Stimulated activated CD4-positive, alpha-beta T cell treated with anti-CD3 and anti-CD28 coated beads, Interleukin-1b, Interleukin-23, amount 100 ng/mL, for 24 hours (primary cell): Measurements from ENCODE around the gene UFSP2.
"Not testable (repeated sequence)": the region's sequence is repeated elsewhere in the genome, so short reads cannot be mapped to it uniquely, and the experiment has no call there.

Source experiments
- DNase-seq, 4 experiments: peaks; one replicate each; pipeline ENCODE4 v3.0.0-alpha.2; 2020; ENCODE audit warnings: low read depth in 4 of 4, low spot score in 1 of 4

UFSP2 gene

GRCh38 chr4:185387957-185388356 is 37.8 kb downstream of the UFSP2 start:
- no peak for DNase-seq

DNA sequence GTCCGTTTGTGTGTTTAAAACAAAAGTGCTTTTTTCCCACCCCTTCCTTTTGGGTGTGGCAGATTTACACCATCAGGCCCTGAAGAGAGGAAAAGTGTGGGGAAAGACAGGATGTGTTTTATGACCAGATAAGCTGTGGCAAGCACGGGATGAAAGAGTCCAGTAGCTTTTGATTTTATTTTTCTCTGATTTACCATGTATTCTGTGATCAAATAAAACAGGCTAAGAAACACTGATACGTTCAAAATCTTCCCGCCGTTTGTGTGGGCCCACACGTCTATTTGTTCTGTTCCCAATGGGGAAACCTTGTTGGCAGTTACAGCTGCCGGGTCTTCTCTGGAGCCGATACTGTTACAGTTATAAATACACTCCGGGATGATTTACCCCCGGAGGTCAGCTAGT is 40.8 kb downstream of the UFSP2 start:
- no peak for DNase-seq

GRCh38 chr4:185384061-185384460 is 41.7 kb downstream of the UFSP2 start:
- no peak for DNase-seq

DNA sequence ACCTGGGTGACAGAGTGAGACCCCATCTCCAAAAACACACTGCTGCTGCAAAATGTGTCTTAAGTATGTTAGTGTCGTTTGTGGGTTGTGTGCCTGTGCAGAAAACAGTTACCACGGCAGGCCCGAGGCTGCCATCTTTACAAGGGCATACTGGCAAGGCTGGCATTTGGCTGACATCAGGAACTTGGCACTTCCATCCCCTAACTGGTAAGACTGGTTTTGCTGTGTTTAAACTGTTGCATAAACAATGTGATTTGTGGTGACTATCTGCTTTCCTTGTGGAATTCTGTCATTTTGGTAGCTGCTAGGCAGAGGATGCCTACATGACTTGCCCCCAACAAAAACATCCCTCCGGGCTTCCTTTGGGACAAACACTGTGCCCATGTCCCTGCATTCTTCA is 42.3 kb downstream of the UFSP2 start:
- DNase-seq: no peak

GRCh38 chr4:185382754-185383153 is 43.0 kb downstream of the UFSP2 start:
- DNase-seq: no peak

DNA sequence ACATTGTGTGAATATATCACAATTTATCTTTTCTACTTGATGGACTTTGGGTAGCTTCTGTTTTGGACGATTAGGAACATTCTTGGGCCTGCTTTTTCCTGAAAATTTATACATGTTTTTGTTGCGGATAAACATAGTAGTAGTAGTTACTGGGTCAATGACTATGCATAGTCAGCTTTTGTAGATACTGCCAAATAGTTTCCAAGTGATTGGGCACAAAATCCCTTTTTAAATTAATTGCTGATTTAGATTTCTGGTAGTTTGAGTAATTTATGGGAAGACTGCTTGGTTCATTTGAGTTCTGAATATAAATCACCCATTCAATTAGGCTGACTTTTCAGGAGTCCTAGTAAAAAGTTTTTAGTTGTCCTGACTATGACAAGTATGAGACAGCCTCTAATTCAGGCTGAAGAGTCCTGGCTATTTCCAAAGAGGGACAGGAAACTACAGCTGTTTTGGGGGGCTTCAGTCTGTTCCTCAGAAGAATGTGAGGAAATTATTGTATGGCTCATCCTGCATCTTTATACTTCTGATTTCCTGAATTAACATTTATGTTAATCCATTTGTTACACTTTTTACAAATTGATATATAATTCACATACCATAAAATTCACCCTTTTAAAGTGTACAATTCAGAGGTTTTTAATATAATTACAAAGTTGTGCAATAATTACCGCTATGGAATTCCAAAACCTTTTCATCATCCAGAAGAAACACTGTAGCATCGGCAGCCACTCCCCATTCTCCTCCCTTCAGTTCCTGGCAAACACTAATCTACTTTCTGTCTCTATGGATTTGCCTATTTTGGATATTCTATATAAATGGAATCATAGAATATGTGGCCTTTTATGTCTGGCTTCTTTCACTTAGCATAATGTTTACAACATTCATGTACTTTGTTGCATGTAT is 44.2 kb downstream of the UFSP2 start:
- no peak for DNase-seq

DNA sequence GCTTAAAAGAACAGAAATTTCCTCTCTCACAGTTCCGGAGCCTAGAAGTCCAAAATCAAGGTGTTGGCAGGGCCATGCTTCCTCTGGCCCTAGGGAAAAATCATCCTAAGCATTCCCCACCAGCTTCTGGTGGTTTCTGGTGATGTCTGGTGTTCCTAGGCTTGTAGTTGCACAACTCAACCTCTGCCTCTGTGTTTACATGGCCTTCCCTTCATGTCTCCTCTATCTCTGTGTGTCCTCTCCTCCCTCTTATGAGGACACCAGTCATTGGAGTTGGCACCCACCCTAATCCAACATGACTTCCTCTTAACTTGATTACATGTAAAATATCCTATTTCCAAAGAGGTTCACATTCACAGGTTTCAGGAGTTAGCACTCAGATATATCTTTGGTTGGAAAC is 45.4 kb downstream of the UFSP2 start:
- no peak for DNase-seq

GRCh38 chr4:185379326-185380295 is 46.2 kb downstream of the UFSP2 start:
- DNase-seq: no peak

- DNase-seq: no peak
Observed at GRCh38 chr4:185378264-185378663, 47.5 kb downstream of the UFSP2 start.

GRCh38 chr4:185374573-185374972 is 51.2 kb downstream of the UFSP2 start:
- DNase-seq: no peak

- no peak for DNase-seq
Observed at GRCh38 chr4:185374027-185374426, 51.7 kb downstream of the UFSP2 start.

GRCh38 chr4:185371702-185372101 is 54.1 kb downstream of the UFSP2 start:
- no peak for DNase-seq

DNA sequence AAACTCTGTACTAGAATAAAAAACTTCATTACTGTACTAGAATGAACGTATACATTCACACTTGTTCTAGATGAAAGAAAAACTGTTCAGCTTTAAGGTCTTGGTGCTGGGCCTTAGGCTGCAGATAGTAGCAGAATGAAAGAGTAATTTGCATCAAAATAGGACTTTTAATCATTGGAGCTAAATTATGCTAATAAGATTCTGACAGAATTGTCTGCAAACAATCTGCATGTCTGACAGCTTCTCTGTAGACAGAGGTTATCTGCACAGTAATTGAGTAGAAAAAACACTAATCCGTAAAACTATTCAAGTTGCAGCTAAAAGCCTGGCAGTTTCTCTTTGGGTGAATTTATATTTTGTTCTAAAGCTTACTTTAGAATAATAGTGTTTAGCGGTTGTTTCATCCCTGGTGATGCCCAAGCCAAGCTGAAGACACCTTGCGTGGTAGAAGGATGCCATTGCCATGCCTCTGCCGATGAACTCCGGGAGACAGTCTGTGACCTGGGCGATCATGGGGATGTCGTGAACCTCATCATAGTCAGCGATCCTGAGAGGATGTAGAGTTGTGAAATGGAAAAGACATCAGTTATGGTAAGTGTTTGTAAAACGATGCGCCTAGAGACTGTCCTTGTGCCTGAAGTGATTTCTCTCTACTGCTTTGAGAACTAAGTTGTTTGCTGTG is 55.4 kb downstream of the UFSP2 start:
- no peak for DNase-seq

- DNase-seq: no peak
Observed at GRCh38 chr4:185369731-185370130, 56.0 kb downstream of the UFSP2 start.

DNA sequence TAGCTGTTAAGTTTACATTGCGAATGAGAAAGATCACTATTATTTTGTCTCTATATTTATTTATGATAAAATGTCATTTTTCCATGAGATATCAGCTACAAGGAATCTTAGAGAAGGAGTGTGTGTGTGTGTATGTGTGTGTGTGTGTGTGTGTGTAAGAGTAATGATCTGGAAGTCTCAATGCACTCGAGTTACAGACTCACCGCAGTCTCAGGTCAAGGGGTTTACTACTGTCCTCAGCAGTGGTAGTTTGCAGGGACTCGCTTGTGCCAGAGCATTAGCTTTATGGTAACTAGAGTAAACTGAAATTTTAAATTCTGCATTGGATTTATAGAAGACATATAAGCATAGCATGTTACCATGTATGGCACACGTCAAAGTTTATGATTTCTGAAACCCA is 60.9 kb downstream of the UFSP2 start:
- no peak for DNase-seq

DNA sequence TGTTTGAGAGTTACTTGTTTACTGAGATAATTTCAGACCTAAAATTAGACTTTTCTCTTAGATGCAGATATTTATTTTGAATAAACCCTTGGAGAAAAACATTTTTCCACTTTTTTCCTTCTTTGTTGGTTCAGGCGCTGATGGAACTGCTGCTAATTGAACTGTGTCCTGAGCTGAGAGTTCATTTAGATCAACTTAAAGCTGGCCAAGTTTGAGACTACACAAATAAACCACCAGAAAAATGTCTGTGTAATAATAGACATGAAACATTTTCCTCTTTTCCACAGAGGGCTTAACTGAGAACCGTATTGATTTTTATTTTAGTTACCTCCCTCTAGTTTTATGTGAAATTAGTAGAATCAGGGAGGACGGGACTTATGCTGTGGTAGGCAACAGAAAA is 62.5 kb downstream of the UFSP2 start:
- no peak for DNase-seq

DNA sequence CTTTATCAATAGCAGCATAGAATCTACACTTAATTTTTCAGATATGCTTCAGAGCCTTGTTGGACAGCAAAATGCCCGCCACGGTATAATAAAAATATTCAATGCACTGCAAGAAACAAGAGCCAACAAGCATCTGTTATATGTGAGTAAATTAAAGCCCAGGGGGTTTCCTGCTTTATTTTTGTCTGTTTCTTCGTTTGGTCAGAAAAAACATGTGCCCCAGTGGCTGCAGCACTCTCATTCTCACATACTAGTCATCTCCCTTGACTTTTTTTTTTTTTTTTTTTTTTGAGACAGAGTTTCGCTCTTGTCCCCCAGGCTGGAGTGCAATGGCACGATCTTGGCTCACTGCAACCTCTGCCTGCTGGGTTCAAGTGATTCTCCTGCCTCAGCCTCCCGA is 63.2 kb downstream of the UFSP2 start:
- not testable (repeated sequence) for DNase-seq

DNA sequence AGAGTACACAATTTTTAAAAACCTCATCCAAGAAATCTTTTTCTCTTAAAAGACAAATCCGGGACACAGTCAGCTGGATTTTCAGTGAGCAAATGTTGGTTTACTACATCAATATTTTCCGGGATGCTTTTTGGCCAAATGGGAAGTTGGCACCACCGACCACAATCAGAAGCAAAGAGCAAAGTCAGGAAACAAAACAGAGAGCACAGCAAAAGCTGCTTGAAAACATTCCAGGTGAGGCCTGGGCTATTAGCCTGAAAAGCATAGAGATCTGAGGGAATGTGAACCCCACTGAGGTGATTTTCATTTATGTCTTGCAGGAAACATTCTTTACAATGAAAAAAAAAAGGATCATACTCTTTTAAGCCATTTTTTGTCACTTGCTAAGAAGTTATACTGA is 63.9 kb downstream of the UFSP2 start:
- no peak for DNase-seq

DNA sequence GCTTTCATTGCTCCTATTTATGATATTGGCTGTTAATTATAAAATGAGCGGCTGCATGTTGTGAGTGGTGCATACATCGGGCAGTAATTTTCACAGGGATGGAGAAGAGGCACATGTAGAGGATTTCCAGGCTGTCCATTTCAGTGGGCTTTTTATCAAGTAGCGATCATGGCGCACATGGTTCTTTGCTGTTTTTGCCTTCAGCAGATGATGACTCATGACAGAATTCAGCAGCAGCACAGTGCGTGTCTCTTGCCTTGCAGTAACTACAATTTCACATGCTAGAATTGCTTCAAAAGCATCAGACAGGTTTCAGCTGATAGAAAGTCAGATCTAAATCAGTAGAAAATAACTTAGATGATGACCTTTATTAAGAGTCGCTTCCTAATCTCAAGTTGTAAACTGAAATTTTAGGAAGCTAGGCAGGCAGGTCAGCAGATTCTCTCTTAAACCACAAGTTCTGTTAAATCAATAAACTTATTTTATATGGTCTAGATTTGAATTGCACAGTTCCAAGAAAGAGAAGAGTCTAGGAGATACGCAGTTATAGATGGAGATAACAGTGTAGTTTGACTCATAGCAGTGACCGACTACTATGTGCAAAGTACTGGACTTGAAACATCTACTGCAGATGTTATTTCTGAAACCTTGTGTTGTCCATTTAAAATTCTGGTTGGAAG is 65.9 kb downstream of the UFSP2 start:
- DNase-seq: no peak

GRCh38 chr4:185358959-185359358 is 66.8 kb downstream of the UFSP2 start:
- no peak for DNase-seq

DNA sequence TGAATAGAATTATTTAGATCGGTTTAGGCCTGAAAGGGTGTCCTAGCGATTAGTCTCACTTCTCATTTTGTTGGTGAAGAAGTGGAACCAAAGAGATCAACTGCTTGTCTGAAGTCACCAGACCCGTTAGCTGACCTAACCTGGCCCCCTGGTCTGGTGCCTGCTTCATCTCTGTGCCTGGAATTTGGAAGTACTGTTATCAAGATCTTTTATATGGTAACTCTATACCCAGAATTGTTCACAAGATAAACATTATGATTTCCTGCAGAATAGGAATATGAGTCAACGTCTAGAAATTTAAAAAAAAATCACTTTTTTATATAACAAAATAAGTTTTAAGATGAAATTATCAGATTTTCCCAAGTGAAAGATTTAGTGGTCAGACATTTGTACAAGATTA is 67.2 kb downstream of the UFSP2 start:
- DNase-seq: no peak
